ENCODE data around the gene CCNI. TPM values are rescaled to one million over a fixed set of nuclear protein-coding genes. Genes with fewer than 3 reads are reported as not detected.

CCNI gene
- total RNA-seq, 1 experiment from 2014 or later: 240 TPM

- Histone ChIP-seq H3K27ac (ENCODE audit: insufficient read length, low read depth, low read length) (no peak overlapping the region), H2AK5ac (ENCODE audit: insufficient read length, low read length) (no peak overlapping the region), H3K4ac (ENCODE audit: low read depth, low read length) (no peak overlapping the region), H2BK15ac (ENCODE audit: low read depth, low read length) (no peak overlapping the region), H2BK12ac (ENCODE audit: insufficient read length, low read depth, low read length) (no peak overlapping the region), H4K8ac (replicated peaks; ENCODE audit: insufficient read length, low read depth, low read length) (no peak overlapping the region), H3K4me2 (ENCODE audit: insufficient read depth, insufficient read length, low read length) (no peak overlapping the region), H3K79me2 (ENCODE audit: insufficient read depth, low read length) (no peaks in the 10 kb centered on the region), H2BK20ac (ENCODE audit: low read depth, low read length, poor library complexity, severe bottlenecking) (no peak overlapping the region), H3K4me1 (ENCODE audit: insufficient read depth, low read length) (no peaks in the 10 kb centered on the region), H4K91ac (ENCODE audit: insufficient read length, low read depth, low read length) (no peak overlapping the region), H2AFZ (ENCODE audit: low read length) (no peak overlapping the region), H3K18ac (ENCODE audit: insufficient read length, low read depth, low read length) (no peak overlapping the region), H2BK120ac (ENCODE audit: low read depth, low read length, poor library complexity, severe bottlenecking) (no peak overlapping the region), H3K23me2 (ENCODE audit: insufficient read length, low read depth, low read length, poor library complexity, severe bottlenecking) (no peaks in the 10 kb centered on the region), H3T11ph (ENCODE audit: low read length) (no peak overlapping the region), H3K9me3 (ENCODE audit: control insufficient read depth, low read depth, low read length) (no peaks in the 10 kb centered on the region), H3K27me3 (ENCODE audit: insufficient read depth, low read length) (no peaks in the 10 kb centered on the region), H3K14ac (ENCODE audit: insufficient read depth, low read length) (no peak overlapping the region), H3K9ac (ENCODE audit: extremely low read depth, insufficient read length, low read length) (no peak overlapping the region), H3K56ac (ENCODE audit: insufficient read length, low read depth, low read length) (no peak overlapping the region), H4K5ac (ENCODE audit: insufficient read length, low read depth, low read length) (no peak overlapping the region), H3K23ac (ENCODE audit: insufficient read length, low read depth, low read length) (no peak overlapping the region), H4K20me1 (ENCODE audit: control insufficient read depth, insufficient read depth, insufficient read length) (no peaks in the 10 kb centered on the region), H3K79me1 (ENCODE audit: insufficient read depth, low read depth, low read length, poor library complexity, severe bottlenecking) (no peaks in the 10 kb centered on the region), H2BK5ac (ENCODE audit: insufficient read length, low read length) (no peak overlapping the region)
- H3K4me3 Mint-ChIP-seq: no peak overlapping the region
- no peaks in the 10 kb centered on the region for H3K27me3 Mint-ChIP-seq (ENCODE audit: low read depth)
- no peaks in the 10 kb centered on the region; a peak in 1 of 5 replicates for H3K9me3 Mint-ChIP-seq
- H3K27ac Mint-ChIP-seq: no peak overlapping the region
- WGBS (ENCODE audit: extremely low coverage, insufficient read length, low lambda C conversion rate): no CpG with 5 or more reads among the region's 29 CpGs
- TF ChIP-seq CTCF (conservative IDR thresholded peaks at IDR 0.05): no peak
- H3K4me1 Mint-ChIP-seq: no peaks in the 10 kb centered on the region
- H3K36me3 Mint-ChIP-seq (ENCODE audit: insufficient read depth in 1 of 3, low read depth in 3 of 3): no peaks in the 10 kb centered on the region
- DNase-seq: peak; percentile 33
These were observed 37.3 kb upstream of the CCNI start for GRCh38 chr4:77113069-77113468.
